GM18907 (cell line): Measurements from ENCODE around the gene TSPO2.

ENCODE experiments used
- ATAC-seq: cut with Tn5 transposase; IDR thresholded peaks from one replicate; pipeline ENCODE4 v1.9.1; 2021; ENCODE audit warnings: mild to moderate bottlenecking, moderate library complexity; ENCODE audit not compliant: unreplicated experiment

TSPO2 gene

GRCh38 chr6:41074692-41075436, 32.6 kb downstream of the TSPO2 start:
- no peak for ATAC-seq

DNA sequence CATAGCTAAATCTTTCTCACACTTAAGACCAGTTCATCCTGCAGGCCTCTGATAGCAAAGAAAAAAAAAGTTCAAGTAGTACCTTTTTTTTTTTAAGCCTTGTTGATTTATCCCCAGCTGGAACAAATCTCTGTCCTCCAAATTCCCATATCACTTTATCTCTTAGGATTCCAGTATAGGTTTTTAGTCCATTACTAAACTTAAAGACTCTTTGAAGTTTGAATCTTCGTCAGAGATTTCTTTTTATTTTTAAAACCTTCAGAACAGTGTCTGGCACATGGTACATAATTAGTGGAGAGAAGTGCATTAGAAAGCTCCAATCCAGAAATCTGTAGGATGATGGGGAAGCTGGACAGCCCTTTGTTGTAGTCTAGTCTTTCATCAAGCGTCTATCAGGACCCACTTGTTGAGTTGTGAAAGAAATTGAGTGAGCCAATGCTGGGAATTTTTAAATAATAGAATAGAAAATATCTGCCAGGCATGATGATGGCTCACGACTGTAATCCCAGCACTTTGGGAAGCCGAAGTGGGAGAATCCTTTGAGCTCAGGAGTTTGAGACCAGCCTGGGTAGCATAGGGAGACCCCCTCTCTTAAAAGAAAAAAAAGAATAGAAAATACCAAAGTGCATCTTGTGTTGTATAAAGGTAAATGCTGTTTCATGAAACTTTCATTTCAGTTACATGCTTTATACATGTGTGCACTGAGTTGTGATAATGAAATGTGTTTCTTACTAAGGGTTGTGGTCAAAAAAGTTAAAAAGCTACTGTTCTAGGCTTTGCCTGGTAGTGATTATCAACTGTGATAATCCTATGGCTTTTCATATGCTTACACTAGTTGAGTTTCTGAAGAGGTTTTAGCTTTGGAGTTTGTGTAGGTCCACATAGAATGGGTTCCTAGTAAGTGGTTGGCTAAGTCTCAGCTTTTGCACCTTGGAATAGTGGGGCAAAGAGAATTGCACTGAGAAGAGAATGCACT, 33.7 kb downstream of the TSPO2 start:
- ATAC-seq = no peak

- no peak for ATAC-seq
Observed at GRCh38 chr6:41077536-41077935, 35.3 kb downstream of the TSPO2 start.

- ATAC-seq = no peak
Observed at GRCh38 chr6:41078101-41078500, 35.8 kb downstream of the TSPO2 start.

- no peak for ATAC-seq
Observed at GRCh38 chr6:41079080-41079479, 36.8 kb downstream of the TSPO2 start.

DNA sequence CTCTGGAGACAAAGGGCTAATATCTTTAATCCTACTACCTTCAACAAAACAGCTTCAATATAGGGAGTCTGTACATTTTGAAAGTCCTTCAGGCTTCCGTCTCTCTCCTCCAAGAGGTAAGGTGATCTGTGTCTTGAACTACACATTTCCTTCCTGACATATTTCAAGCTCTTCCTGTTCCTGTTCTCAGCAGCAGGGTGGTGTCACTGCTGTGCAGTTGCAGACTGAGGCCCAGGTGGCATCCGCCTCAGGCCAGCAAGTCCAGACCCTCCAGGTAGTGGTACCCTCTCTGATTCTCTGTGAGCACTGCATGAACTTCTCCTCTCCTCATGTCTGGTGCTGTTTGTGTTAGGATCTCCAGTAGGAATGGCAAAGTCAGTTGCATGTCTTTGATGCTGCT, 38.4 kb downstream of the TSPO2 start:
- no peak for ATAC-seq

- ATAC-seq = no peak
Observed at GRCh38 chr6:41083072-41083471, 40.8 kb downstream of the TSPO2 start.

DNA sequence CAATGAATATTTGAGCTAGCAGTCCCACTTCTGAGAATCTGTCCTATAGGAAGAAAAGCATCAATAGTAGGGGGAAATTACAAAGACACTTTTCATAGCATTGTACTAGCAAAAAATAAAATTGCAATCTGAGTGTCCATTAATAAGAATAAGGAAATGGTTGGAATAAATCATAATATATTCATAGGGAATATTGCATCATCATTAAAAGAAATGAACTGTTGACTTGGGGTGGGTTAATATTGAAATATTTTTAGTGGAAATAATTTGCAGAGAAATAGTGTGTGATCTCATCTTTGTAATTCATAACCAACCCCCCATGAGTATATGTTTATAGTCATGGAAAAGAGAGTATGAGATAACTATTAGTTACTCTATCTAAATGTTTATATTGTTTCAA, 42.9 kb downstream of the TSPO2 start:
- ATAC-seq = no peak

GRCh38 chr6:41088451-41088850, 46.2 kb downstream of the TSPO2 start:
- no peak for ATAC-seq

- ATAC-seq = no peak
Observed at GRCh38 chr6:41090841-41091761, 48.8 kb downstream of the TSPO2 start.

DNA sequence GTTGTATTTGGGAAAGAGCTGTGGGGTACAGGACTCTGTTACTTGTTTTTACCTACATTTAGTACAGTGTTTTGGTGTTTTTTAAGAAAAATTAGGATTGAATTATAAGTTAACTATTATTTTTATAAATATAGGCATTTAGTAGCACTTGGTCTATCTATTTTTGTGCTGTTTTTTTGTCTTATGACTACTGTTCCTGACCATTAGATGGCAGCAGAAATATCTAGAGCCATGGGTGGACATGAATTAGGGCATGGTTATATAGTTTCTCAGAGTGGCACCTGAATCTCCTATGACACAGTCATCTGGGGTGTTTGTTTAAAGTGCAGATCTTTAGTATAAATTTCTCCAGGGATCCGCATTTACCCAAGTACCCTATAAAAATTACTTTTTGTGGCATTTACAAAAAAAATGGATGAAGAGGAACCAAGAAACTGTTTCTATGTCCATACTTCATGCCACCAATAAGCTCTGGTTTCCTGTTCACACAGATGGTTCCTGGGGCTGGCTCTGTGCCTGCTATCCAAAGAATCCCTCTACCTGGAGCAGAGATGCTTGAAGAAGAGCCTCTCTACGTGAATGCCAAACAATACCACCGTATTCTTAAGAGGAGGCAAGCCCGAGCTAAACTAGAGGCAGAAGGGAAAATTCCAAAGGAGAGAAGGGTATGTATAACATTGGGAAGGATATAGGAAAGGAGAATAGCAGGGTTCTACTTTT, 50.3 kb downstream of the TSPO2 start:
- ATAC-seq = no peak

GRCh38 chr6:41093729-41094128, 51.5 kb downstream of the TSPO2 start:
- ATAC-seq = no peak
